K562 (cell line): ENCODE data around the gene YBX2. TPM values are rescaled to one million over a fixed set of nuclear protein-coding genes. Genes with fewer than 3 reads are reported as not detected.

Source experiments
- CREB1 ChIP-seq, 2 experiments: sonication (generic) in 1 of 2; formaldehyde crosslinking in 1 of 2; IDR thresholded peaks; 2 replicates each; pipeline versions ENCODE4 v1.6.1 to v1.8.0; 2012 to 2022; ENCODE audit warnings: inconsistent platforms in 1 of 2, mild to moderate bottlenecking in 1 of 2, missing genetic modification reagents in 1 of 2, moderate library complexity in 1 of 2
- HCFC1 ChIP-seq: IDR thresholded peaks from 2 replicates; pipeline ENCODE4 v1.6.1; 2012; ENCODE audit warnings: low read depth, low read length, improper control_type of control experiment
- NFRKB ChIP-seq: fragments of 450-650 bp; IDR thresholded peaks from 2 replicates; pipeline ENCODE4 v1.6.1; 2016; ENCODE audit warnings: low read depth
- NR2F6 ChIP-seq: fragments of 450-650 bp; formaldehyde crosslinking; IDR thresholded peaks from 2 replicates; pipeline ENCODE4 v1.4.0; 2020; ENCODE audit warnings: mild to moderate bottlenecking
- NR4A1 ChIP-seq, 2 experiments: fragments of 250-450 bp in 1 of 2; fragments of 450-650 bp in 1 of 2; sonication (Bioruptor Pico) in 1 of 2; IDR thresholded peaks; 2 replicates each; pipeline versions ENCODE4 v1.4.0 to v1.6.1; 2016 to 2020; ENCODE audit warnings: mild to moderate bottlenecking in 2 of 2, missing compliant biosample characterization in 1 of 2, missing genetic modification characterization in 1 of 2, moderate library complexity in 1 of 2
- POLR2A ChIP-seq: fragments of 450-650 bp; conservative IDR thresholded peaks from 2 replicates; pipeline ENCODE4 v1.6.1; 2016
- polyA plus RNA-seq, 8 experiments: library from polyadenylated mRNA; depleted of rRNA in 4 of 8; stranded (reverse) in 5 of 8; unstranded in 3 of 8; fragments of >200 nt; fragmentation: Nextera tagmentation in 2 of 8; fragmentation: Illumina TruSeq in 1 of 8; extraction: Ambion mirVana in 2 of 8; extraction: Trizol in 1 of 8; gene quantifications; 2 replicates each; pipeline versions ENCODE4 v1.2.1 to v1.2.3, GENCODE V29; 2011 to 2014; ENCODE audit warnings: inconsistent platforms in 1 of 8, missing spikeins in 1 of 8
- total RNA-seq, 7 experiments: library from RNA; depleted of rRNA in 6 of 7; stranded (reverse); fragments of >200 nt in 6 of 7; fragmentation: Illumina TruSeq in 2 of 7; extraction: Trizol in 2 of 7; gene quantifications; 2 replicates each; pipeline versions ENCODE4 v1.2.1 to v1.2.3, GENCODE V29; 2011 to 2021; ENCODE audit warnings: low replicate concordance in 1 of 7
- TF ChIP-seq, protein P1 (sequence below): fragments of 450-650 bp; IDR thresholded peaks from 2 replicates; pipeline ENCODE4 v1.6.1; 2018; ENCODE audit not compliant: partially characterized antibody
- TF ChIP-seq, protein P2 (sequence below): conservative IDR thresholded peaks from 2 replicates; pipeline ENCODE4 v1.6.1; 2011; ENCODE audit warnings: low read depth, mild to moderate bottlenecking, low read length; ENCODE audit not compliant: control insufficient read depth
- TF ChIP-seq, protein P3 (sequence below): fragments of 450-650 bp; formaldehyde crosslinking; conservative IDR thresholded peaks from 2 replicates; pipeline ENCODE4 v1.4.0; 2022; ENCODE audit warnings: mild to moderate bottlenecking, missing genetic modification characterization
- TF ChIP-seq, protein P4 (sequence below), 2 experiments: fragments of 450-650 bp in 1 of 2; sonication (generic) in 1 of 2; formaldehyde crosslinking in 1 of 2; IDR thresholded peaks; 2 replicates each; pipeline versions ENCODE4 v1.7.1 to v1.9.0; 2016 to 2022; ENCODE audit warnings: inconsistent platforms in 1 of 2, mild to moderate bottlenecking in 1 of 2, missing genetic modification reagents in 1 of 2

The YBX2 gene
- total and polyA plus RNA-seq, 9 of the 15 experiments (the other 6 are each of a cell fraction or from before 2014, with no cell fraction given) = 0.03 to 0.59 (median 0.27) TPM; not detected in 6

DNA sequence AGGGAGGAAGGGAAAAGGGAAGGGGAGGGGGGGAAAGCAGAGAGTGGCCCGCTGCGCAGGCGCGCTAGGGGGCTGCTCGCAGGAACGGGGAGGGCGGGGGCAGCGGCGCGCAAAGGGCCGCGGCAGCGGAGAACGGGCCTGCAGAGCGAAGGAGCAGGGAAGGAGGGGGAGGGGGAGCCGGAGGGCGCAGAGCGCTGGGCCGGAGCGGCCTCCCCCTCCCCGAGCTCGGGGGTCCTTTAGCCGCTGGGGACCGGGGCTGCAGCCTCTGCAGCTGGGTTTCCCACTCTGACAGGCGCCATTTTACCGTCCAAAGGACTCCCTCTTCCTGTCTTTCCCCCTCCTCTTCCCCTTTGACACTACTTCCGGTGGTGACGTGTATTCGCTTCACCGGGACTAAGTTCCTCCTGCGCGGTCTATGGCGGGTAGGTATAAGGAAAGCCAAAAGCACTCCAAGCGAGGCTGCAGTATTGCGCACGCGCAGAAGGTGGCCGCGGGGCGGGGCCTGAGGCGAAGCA is 42.7 kb downstream of the YBX2 start, which contains the start of gene CTDNEP1 (continued):
- TF ChIP-seq CREB1 (IDR thresholded peaks at IDR 0.05) (peak; percentile 68; the same call in 1 of the 2 replicates), CREB1 (CRISPR knock-in tag; IDR thresholded peaks at IDR 0.05) (no peak), NR4A1 (CRISPR knock-in tag; IDR thresholded peaks at IDR 0.05) (no peak), NR4A1 (tag; IDR thresholded peaks at IDR 0.05) (no peak), POLR2A (no peak), HCFC1 (peak; percentile 55; the same call in 1 of the 2 replicates), NR2F6 (no peak), NFRKB (peak; percentile 78; the same call in 1 of the 2 replicates)
- TF ChIP-seq, protein P1, sequence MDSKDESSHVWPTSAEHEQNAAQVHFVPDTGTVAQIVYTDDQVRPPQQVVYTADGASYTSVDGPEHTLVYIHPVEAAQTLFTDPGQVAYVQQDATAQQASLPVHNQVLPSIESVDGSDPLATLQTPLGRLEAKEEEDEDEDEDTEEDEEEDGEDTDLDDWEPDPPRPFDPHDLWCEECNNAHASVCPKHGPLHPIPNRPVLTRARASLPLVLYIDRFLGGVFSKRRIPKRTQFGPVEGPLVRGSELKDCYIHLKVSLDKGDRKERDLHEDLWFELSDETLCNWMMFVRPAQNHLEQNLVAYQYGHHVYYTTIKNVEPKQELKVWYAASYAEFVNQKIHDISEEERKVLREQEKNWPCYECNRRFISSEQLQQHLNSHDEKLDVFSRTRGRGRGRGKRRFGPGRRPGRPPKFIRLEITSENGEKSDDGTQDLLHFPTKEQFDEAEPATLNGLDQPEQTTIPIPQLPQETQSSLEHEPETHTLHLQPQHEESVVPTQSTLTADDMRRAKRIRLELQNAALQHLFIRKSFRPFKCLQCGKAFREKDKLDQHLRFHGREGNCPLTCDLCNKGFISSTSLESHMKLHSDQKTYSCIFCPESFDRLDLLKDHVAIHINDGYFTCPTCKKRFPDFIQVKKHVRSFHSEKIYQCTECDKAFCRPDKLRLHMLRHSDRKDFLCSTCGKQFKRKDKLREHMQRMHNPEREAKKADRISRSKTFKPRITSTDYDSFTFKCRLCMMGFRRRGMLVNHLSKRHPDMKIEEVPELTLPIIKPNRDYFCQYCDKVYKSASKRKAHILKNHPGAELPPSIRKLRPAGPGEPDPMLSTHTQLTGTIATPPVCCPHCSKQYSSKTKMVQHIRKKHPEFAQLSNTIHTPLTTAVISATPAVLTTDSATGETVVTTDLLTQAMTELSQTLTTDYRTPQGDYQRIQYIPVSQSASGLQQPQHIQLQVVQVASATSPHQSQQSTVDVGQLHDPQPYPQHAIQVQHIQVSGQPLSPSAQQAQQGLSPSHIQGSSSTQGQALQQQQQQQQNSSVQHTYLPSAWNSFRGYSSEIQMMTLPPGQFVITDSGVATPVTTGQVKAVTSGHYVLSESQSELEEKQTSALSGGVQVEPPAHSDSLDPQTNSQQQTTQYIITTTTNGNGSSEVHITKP = no peak
- TF ChIP-seq, protein P2, sequence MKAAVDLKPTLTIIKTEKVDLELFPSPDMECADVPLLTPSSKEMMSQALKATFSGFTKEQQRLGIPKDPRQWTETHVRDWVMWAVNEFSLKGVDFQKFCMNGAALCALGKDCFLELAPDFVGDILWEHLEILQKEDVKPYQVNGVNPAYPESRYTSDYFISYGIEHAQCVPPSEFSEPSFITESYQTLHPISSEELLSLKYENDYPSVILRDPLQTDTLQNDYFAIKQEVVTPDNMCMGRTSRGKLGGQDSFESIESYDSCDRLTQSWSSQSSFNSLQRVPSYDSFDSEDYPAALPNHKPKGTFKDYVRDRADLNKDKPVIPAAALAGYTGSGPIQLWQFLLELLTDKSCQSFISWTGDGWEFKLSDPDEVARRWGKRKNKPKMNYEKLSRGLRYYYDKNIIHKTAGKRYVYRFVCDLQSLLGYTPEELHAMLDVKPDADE = no peak
- TF ChIP-seq, protein P3, sequence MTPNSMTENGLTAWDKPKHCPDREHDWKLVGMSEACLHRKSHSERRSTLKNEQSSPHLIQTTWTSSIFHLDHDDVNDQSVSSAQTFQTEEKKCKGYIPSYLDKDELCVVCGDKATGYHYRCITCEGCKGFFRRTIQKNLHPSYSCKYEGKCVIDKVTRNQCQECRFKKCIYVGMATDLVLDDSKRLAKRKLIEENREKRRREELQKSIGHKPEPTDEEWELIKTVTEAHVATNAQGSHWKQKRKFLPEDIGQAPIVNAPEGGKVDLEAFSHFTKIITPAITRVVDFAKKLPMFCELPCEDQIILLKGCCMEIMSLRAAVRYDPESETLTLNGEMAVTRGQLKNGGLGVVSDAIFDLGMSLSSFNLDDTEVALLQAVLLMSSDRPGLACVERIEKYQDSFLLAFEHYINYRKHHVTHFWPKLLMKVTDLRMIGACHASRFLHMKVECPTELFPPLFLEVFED (CRISPR knock-in tag) = no peak
- TF ChIP-seq, protein P4, sequence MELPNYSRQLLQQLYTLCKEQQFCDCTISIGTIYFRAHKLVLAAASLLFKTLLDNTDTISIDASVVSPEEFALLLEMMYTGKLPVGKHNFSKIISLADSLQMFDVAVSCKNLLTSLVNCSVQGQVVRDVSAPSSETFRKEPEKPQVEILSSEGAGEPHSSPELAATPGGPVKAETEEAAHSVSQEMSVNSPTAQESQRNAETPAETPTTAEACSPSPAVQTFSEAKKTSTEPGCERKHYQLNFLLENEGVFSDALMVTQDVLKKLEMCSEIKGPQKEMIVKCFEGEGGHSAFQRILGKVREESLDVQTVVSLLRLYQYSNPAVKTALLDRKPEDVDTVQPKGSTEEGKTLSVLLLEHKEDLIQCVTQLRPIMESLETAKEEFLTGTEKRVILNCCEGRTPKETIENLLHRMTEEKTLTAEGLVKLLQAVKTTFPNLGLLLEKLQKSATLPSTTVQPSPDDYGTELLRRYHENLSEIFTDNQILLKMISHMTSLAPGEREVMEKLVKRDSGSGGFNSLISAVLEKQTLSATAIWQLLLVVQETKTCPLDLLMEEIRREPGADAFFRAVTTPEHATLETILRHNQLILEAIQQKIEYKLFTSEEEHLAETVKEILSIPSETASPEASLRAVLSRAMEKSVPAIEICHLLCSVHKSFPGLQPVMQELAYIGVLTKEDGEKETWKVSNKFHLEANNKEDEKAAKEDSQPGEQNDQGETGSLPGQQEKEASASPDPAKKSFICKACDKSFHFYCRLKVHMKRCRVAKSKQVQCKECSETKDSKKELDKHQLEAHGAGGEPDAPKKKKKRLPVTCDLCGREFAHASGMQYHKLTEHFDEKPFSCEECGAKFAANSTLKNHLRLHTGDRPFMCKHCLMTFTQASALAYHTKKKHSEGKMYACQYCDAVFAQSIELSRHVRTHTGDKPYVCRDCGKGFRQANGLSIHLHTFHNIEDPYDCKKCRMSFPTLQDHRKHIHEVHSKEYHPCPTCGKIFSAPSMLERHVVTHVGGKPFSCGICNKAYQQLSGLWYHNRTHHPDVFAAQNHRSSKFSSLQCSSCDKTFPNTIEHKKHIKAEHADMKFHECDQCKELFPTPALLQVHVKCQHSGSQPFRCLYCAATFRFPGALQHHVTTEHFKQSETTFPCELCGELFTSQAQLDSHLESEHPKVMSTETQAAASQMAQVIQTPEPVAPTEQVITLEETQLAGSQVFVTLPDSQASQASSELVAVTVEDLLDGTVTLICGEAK (IDR thresholded peaks at IDR 0.05) = peak; percentile 94
- TF ChIP-seq, protein P4 (CRISPR knock-in tag; IDR thresholded peaks at IDR 0.05) = no peak
